Endometrium (tissue), 2 donors: ENCODE measurements around the gene JCHAIN.
"Not testable (repeated sequence)": the region's sequence is repeated elsewhere in the genome, so short reads cannot be mapped to it uniquely, and the experiment has no call there.

Experiments used
- FAIRE-seq: peaks from 2 replicates; lab custom pipeline; 2012; peaks lifted over from hg19 to GRCh38; lab: Jason Lieb, UNC
- donor health status: control.
- donor health status: control.

The JCHAIN gene

GRCh38 chr4:70687821-70688794 lies 21.8 kb upstream of the JCHAIN start, which contains the start of gene UTP3:
Gene UTP3 (plus strand): TSS chr4:70688532. CDS start chr4:70688678, 146 bp downstream.
- peak; percentile 99 for FAIRE-seq

- FAIRE-seq: no peak
Observed at GRCh38 chr4:70687392-70687791, 21.1 kb upstream of the JCHAIN start.

GRCh38 chr4:70682142-70682541 lies 15.8 kb upstream of the JCHAIN start:
- not testable (repeated sequence) for FAIRE-seq

GRCh38 chr4:70681704-70682103 lies 15.4 kb upstream of the JCHAIN start:
- FAIRE-seq: no peak

- FAIRE-seq: no peak
Observed at GRCh38 chr4:70680934-70681333, 14.6 kb upstream of the JCHAIN start.

GRCh38 chr4:70678383-70678999 lies 12.2 kb upstream of the JCHAIN start:
- FAIRE-seq: no peak

GRCh38 chr4:70676554-70677090 lies 10.3 kb upstream of the JCHAIN start:
- no peak for FAIRE-seq

- no peak for FAIRE-seq
Observed at GRCh38 chr4:70674731-70675130, 8.4 kb upstream of the JCHAIN start.

- FAIRE-seq: no peak
Observed at GRCh38 chr4:70674191-70674590, 7.9 kb upstream of the JCHAIN start.

GRCh38 chr4:70671091-70671490 lies 4.8 kb upstream of the JCHAIN start:
- no peak for FAIRE-seq

GRCh38 chr4:70670332-70671014 lies 4.2 kb upstream of the JCHAIN start:
- FAIRE-seq: no peak

- no peak for FAIRE-seq
Observed at GRCh38 chr4:70667740-70668535, 1.6 kb upstream of the JCHAIN start.

GRCh38 chr4:70661309-70661922 lies 4.9 kb downstream of the JCHAIN start:
- FAIRE-seq: not testable (repeated sequence)

- FAIRE-seq: no peak
Observed at GRCh38 chr4:70660106-70660505, 6.2 kb downstream of the JCHAIN start.

GRCh38 chr4:70658418-70658817 lies 7.9 kb downstream of the JCHAIN start:
- no peak for FAIRE-seq

- FAIRE-seq: no peak
Observed at GRCh38 chr4:70657326-70657725, 9.0 kb downstream of the JCHAIN start.

GRCh38 chr4:70654605-70655011 lies 11.7 kb downstream of the JCHAIN start:
- FAIRE-seq: no peak

- peak; percentile 31 for FAIRE-seq
Observed at GRCh38 chr4:70651864-70652506, 14.3 kb downstream of the JCHAIN start.

GRCh38 chr4:70650741-70651140 lies 15.6 kb downstream of the JCHAIN start:
- FAIRE-seq: not testable (repeated sequence)

- no peak for FAIRE-seq
Observed at GRCh38 chr4:70640192-70640591, 26.1 kb downstream of the JCHAIN start.
